GM21515 (cell line): Measurements from ENCODE around the gene MITD1.
"Not testable (repeated sequence)": the region's sequence is repeated elsewhere in the genome, so short reads cannot be mapped to it uniquely, and the experiment has no call there.

Experiments used
- ATAC-seq: cut with Tn5 transposase; IDR thresholded peaks from one replicate; pipeline ENCODE4 v1.9.1; 2021; ENCODE audit not compliant: unreplicated experiment

Gene MITD1

DNA sequence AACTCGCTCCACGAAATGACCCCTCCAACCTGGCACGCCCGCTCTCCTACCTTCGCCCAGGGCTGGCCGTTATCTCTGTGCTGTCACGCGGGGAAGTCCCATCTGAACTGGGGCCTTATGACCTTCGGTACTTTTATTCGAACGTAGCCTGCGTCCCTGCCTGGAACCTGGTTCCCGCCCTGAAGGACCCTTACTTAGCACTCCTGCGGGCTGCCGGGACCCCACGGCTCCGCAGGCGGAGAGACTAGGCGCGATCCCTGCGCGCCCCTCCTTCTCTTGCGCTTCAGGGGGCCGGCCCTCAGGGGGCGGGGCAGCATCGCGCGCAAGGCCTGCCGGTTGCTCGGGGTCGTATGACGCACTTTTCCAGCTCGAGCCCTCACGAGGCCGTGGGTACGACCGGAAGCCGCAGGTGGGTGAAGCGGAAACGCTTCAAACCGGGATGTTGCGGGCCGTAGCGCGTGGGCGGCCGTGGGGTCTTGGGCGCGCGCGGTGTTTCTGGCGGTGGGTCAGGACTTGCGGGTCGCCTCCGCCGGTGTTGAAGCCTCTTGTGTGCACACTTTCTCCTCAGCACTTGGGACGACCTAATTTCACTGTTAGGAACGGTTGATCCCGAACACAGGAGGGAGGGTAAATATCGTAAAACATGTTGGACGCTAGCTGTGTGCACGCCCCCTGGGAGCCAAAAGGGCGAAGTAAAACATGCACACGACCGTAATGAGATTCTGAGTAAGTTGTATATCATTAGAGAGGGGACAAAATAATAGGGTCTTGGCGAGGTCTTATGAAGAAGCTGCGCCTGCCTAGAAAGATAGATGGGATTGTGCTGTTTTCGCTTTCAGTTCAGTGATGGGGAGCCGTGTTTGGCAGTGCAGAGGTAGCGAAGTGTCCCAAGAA is 26.0 kb downstream of the MITD1 start, which contains the start of the genes LIPT1 and TSGA10:
Gene LIPT1, plus strand, starts transcription at position 325 of the 894 bp plus-strand sequence. CDS start 6,991 bp downstream, outside the sequence.
Gene TSGA10, minus strand, starts transcription at position 300 of the 894 bp plus-strand sequence. CDS start 45,503 bp downstream, outside the sequence.
- peak; percentile 93 for ATAC-seq

GRCh38 chr2:99153921-99154604 is 26.8 kb downstream of the MITD1 start:
- ATAC-seq = no peak

DNA sequence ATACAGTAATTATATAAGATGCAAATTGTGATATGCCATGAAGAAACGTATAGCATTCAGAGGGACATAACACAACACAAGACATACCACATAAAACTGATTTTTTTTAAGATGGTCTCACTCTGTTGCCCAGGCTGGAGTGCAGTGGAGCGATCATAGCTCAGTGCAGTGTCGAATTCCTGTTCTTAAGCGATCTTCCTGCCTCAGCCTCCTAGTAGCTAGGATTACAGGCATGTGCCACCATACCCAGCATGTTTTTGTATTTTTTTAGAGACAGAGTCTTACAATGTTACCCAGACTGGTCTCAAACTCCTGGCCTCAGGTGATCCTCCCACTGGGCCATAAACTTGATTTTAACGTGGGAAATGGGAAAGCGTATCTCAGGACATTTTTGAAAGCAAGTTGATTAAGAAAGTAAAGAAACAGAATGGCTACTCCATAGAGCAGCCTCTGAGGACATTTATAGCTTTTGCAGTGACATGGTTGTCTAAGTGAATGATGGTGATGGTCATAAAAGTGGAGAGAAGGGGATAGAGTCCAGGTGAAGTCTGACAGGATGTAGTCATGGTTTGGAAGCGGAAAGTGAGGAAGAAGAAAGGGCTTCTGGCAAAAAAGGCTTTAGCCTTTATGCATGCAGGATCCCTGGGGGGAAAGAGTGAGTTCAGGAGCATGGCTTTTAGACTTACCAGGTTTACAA is 28.5 kb downstream of the MITD1 start:
- ATAC-seq = no peak

DNA sequence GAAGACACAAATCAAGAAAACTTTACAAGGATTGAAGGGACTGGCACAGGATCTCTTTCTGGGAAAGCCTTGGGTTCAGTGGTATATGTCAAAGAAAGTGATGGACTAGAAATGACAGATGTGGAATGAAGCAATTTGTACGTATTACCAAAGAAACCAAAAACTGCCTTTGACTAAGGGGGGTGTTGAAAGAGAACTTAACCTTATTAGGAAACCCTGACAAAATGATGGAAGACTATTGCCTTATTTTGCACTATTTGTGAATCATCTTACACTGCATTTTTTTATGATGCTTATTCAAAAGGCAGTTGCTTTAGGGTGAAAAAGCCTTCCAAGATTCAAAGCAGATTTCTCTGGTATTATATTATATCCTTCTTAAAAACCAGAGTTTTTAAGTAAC is 30.2 kb downstream of the MITD1 start:
- no peak for ATAC-seq

DNA sequence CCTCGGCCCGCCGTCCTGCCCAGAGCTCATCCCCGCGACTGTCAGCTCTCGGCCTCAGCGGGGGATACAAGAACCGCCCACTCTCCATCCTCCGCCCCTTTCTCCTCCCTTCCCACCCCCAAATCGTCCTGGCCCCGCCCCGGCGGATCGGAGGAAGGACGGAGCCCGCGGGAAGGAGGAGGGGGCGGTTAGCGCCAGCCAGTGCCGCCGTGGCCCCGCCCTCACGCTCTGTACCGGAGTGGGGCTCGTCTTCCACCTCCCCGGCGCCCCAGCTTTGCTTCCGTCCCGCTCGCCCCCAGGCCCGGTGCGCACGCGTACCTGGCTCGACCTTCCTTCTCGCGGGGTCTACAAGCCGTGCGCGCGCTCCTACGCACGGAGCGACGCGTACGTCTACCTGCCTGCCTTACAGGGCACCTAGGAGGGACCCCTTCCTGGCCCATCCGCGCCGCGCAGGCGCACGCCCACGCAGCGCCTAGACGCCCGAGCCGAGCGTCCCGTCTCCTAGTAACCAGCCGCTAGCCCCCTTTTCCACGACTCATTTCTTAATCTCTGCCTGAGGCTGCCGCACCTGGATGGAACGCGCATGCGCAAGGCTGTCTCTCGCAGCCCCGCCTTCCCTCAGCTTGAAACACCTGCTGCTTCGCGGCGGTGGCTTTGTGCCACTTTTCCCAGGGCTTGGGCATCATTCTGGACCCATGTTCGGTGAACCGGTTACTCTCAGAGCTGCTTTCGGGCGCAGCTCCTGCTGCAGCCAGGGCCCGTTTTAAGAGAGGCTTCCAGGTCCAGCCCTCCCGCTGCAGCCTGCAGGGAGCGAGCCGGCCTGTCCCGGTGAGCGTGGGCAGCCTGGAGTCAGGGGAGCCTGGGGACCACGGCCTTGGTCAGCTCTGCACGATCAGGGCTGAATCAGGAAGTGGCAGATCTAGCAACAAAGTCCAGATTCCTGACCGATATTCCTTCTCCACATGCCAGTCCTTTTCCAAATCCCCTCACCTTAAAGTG is 39.4 kb downstream of the MITD1 start, which contains the start of gene C2orf15:
Gene C2orf15, plus strand, starts transcription at position 598 of the 999 bp plus-strand sequence. CDS start 8,852 bp downstream, outside the sequence.
- ATAC-seq = peak; percentile 89

GRCh38 chr2:99140860-99141109 is 40.1 kb downstream of the MITD1 start:
- ATAC-seq = peak; percentile 30

GRCh38 chr2:99140056-99140859 is 40.6 kb downstream of the MITD1 start:
- ATAC-seq = no peak

DNA sequence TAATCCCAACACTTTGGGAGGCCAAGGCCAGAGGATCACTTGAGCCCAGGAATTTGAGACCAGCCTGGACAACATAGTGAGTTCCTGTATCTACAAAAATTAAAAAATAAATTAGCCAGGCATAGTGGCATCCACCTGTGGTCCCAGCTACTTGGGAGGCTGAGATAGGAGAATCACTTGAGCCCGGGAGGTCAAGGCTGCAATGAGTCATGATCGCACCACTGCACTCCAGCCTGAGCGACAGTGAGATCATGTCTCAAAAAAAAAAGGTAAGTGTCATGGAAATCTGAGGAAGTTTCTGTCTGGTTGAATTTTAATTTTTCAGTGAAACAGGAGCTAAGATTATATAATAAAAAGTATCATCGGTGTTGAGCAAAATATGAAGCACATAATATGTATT is 41.9 kb downstream of the MITD1 start:
- ATAC-seq = no peak

DNA sequence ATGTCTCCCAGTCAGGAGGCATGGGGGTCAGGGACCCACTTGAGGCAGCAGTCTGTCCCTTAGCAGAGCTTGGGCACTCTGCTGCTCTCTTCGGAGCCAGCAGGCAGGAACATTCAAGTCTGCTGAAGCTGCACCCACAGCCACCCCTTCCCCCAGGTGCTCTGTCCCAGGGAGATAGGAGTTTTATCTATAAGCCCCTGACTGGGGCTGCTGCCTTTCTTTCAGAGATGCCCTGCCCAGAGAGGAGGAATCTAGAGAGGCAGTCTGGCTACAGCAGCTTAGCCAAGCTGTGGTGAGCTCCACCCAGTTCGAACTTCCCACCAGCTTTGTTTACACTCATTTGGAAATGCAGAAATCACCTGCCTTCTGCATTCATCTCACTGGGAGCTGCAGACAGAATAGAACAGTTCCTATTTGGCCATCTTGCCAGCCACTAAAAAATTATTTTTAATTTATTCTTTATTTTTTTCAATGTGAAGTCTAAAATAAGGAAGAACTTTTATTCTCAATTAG is 45.8 kb downstream of the MITD1 start:
- not testable (repeated sequence) for ATAC-seq

GRCh38 chr2:99127981-99128380 is 52.9 kb downstream of the MITD1 start:
- ATAC-seq = no peak
